HepG2 (cell line): Measurements from ENCODE around the gene PRAMEF27. TPM values are rescaled to one million over a fixed set of nuclear protein-coding genes. Genes with fewer than 3 reads are reported as not detected.
"Not testable (repeated sequence)": the region's sequence is repeated elsewhere in the genome, so short reads cannot be mapped to it uniquely, and the experiment has no call there.

Source experiments
- ATAC-seq: fragments of 200-7000 bp; cut with Tn5 transposase; 3 replicates; pipeline ENCODE4 v1.9.1; 2020; ENCODE audit warnings: mild to moderate bottlenecking, moderate library complexity
- Bru-seq: library from RNA; stranded (reverse); fragments of 400-500 nt; gene quantifications from one replicate; lab custom pipeline; 2021; lab: Mats Ljungman, UMichigan
- BruChase-seq, 2 experiments: library from RNA; stranded (reverse); fragments of 400-500 nt; gene quantifications; one replicate each; lab custom pipeline; 2021; lab: Mats Ljungman, UMichigan
- BruUV-seq: library from RNA; stranded (reverse); fragments of 400-500 nt; replicated peaks from 2 replicates; lab custom pipeline; 2021; lab: Mats Ljungman, UMichigan
- CTCF ChIA-PET: fragments of 300-600 bp; formaldehyde crosslinking; extraction: SDS; loops from one replicate; lab custom pipeline; 2021; ENCODE audit warnings: low total read pairs, inconsistent platforms, low intra/inter-chr PET ratio; lab: Yijun Ruan, JAX
- POLR2A ChIA-PET: fragments of 350-600 bp; sonication (Branson Sonifier 250); formaldehyde crosslinking; loops from one replicate; lab custom pipeline; 2020; ENCODE audit warnings: antibody characterized with exemption, inconsistent platforms; lab: Yijun Ruan, JAX
- DNase-seq: peaks from one replicate; pipeline ENCODE4 v3.0.0-alpha.2; 2015; ENCODE audit warnings: low spot score
- FAIRE-seq: peaks from 3 replicates; lab custom pipeline; 2011; peaks lifted over from hg19 to GRCh38; lab: Jason Lieb, UNC
- H2AFZ ChIP-seq: one replicate; pipeline ENCODE4 v1.6.1; 2011; ENCODE audit warnings: low read length, inconsistent platforms
- H3K27ac ChIP-seq: fragments of 300-600 bp; 3 replicates; pipeline ENCODE4 v1.8.0; 2011; ENCODE audit warnings: mixed run types, mild to moderate bottlenecking, mixed read lengths, low read length, inconsistent platforms; ENCODE audit not compliant: insufficient read depth; ENCODE audit errors: extremely low read length
- H3K27me3 ChIP-seq, 2 experiments: fragments of 200-600 bp in 1 of 2; 2 replicates in 1 of 2; 3 replicates in 1 of 2; pipeline versions ENCODE4 v1.6.0 to v1.8.0; 2011; ENCODE audit warnings: low read length in 2 of 2, mild to moderate bottlenecking in 2 of 2, moderate library complexity in 2 of 2, inconsistent platforms in 1 of 2; ENCODE audit not compliant: insufficient read depth in 2 of 2, control insufficient read depth in 1 of 2
- H3K36me3 ChIP-seq, 2 experiments: fragments of 200-600 bp in 1 of 2; replicated peaks in 1 of 2; 2 replicates in 1 of 2; 3 replicates in 1 of 2; pipeline versions ENCODE4 v1.5.1 to v1.8.0; 2011; ENCODE audit warnings: low read length in 2 of 2, inconsistent platforms in 1 of 2; ENCODE audit not compliant: insufficient read depth in 2 of 2, control insufficient read depth in 1 of 2
- H3K4me1 ChIP-seq: 2 replicates; pipeline ENCODE4 v1.5.1; 2012; ENCODE audit warnings: low read length, inconsistent platforms; ENCODE audit not compliant: insufficient read depth
- H3K4me2 ChIP-seq: 2 replicates; pipeline ENCODE4 v1.6.0; 2011; ENCODE audit warnings: low read depth, low read length, inconsistent platforms
- H3K4me3 ChIP-seq, 3 experiments: fragments of 200-600 bp in 1 of 3; sonication (generic), shearing (Covaris generic) in 1 of 3; replicated peaks in 1 of 3; 2 replicates each; pipeline ENCODE4 v1.5.1; 2011 to 2016; ENCODE audit warnings: low read length in 3 of 3, inconsistent platforms in 2 of 3, low read depth in 2 of 3, mild to moderate bottlenecking in 2 of 3, control low read depth in 1 of 3, mixed read lengths in 1 of 3; ENCODE audit not compliant: insufficient read depth in 1 of 3
- H3K79me2 ChIP-seq: one replicate; pipeline ENCODE4 v1.6.1; 2011; ENCODE audit warnings: low read length, inconsistent platforms; ENCODE audit not compliant: insufficient read depth
- H3K9ac ChIP-seq: 2 replicates; pipeline ENCODE4 v1.6.0; 2011; ENCODE audit warnings: mild to moderate bottlenecking, low read depth, low read length, inconsistent platforms; ENCODE audit not compliant: insufficient read depth
- H3K9me3 ChIP-seq: 2 replicates; pipeline ENCODE4 v1.5.1; 2012; ENCODE audit warnings: mild to moderate bottlenecking, low read length
- H4K20me1 ChIP-seq: 2 replicates; pipeline ENCODE4 v1.6.0; 2011; ENCODE audit warnings: inconsistent platforms, mild to moderate bottlenecking, low read length, moderate library complexity; ENCODE audit not compliant: insufficient read depth
- WGBS: methylation state at CpG from one replicate; pipeline ENCODE4 v1.1.6; 2017; ENCODE audit warnings: low lambda C conversion rate; 5-methylcytosine and 5-hydroxymethylcytosine counted together
- in situ Hi-C: cut with HindIII; loops from 2 replicates; pipeline ENCODE4 v1.10.0; 2017; ENCODE audit warnings: low pct_unique_long_range_greater_than_20kb; ENCODE audit not compliant: extremely low pct_ligation_motif_present
- intact Hi-C: fragments of 100-400 bp; cut with micrococcal nuclease; formaldehyde crosslinking; loops from one replicate; pipeline ENCODE4 v1.10.0; 2022; ENCODE audit not compliant: unreplicated experiment
- long read RNA-seq, 2 experiments: library from RNA in 1 of 2; library from polyadenylated mRNA in 1 of 2; stranded (forward) in 1 of 2; unstranded in 1 of 2; transcript quantifications; one replicate each; pipeline ENCODE4 v2.0.0, GENCODE V29; 2019 to 2022
- polyA minus RNA-seq, 3 experiments: library from RNA; depleted of rRNA, polyadenylated mRNA; stranded (reverse); fragments of >200 nt; gene quantifications; 2 replicates each; pipeline ENCODE4 v1.2.3, GENCODE V29; 2011; ENCODE audit warnings: low replicate concordance in 1 of 3
- polyA plus RNA-seq, 8 experiments: library from polyadenylated mRNA; depleted of rRNA in 3 of 8; stranded (reverse) in 7 of 8; unstranded in 1 of 8; fragments of >200 nt; fragmentation: Illumina TruSeq in 4 of 8; extraction: Trizol in 4 of 8; gene quantifications; 2 replicates each; pipeline versions ENCODE4 v1.2.1 to v1.2.3, GENCODE V29; 2011 to 2016; ENCODE audit warnings: low read depth in 4 of 8, missing spikeins in 1 of 8, mixed read lengths in 1 of 8; ENCODE audit not compliant: insufficient read depth in 1 of 8
- total RNA-seq, 5 experiments: library from RNA; depleted of rRNA; stranded (reverse); fragments of >200 nt; fragmentation: Illumina TruSeq; extraction: Trizol; gene quantifications; 2 replicates each; pipeline ENCODE4 v1.2.3, GENCODE V29; 2016; ENCODE audit warnings: low read depth in 1 of 5

Gene PRAMEF27
- total RNA-seq (2016; rRNA removed; fragmentation: Illumina TruSeq; extraction: Trizol) (not detected in 2 replicates), polyA plus RNA-seq (2011; rRNA removed) (not detected in 2 replicates), polyA minus RNA-seq (2011; rRNA and poly(A)+ RNA removed; ENCODE audit: low replicate concordance) (not detected in 2 replicates), Bru-seq, nascent RNA (not detected), BruChase-seq, experiment 1, labeled RNA remaining after a 6-hour chase (not detected), BruChase-seq, experiment 2, labeled RNA remaining after a 2-hour chase (not detected)
- not detected in 2 replicates for total RNA-seq (2016; cell fraction: cytosol; rRNA removed; fragmentation: Illumina TruSeq; extraction: Trizol; ENCODE audit: low read depth)
- total RNA-seq (2016; cell fraction: insoluble cytoplasmic fraction; rRNA removed; fragmentation: Illumina TruSeq; extraction: Trizol): not detected in 2 replicates
- total RNA-seq (2016; cell fraction: membrane; rRNA removed; fragmentation: Illumina TruSeq; extraction: Trizol): not detected in 2 replicates
- not detected in 2 replicates for total RNA-seq (2016; cell fraction: nucleus; rRNA removed; fragmentation: Illumina TruSeq; extraction: Trizol)
- polyA plus RNA-seq (2011; cell fraction: cytosol; rRNA removed): not detected in 2 replicates
- not detected in 2 replicates for polyA plus RNA-seq (2011; cell fraction: nucleus; rRNA removed)
- not detected in 2 replicates for polyA plus RNA-seq (2012)
- polyA plus RNA-seq (2016; cell fraction: cytosol; fragmentation: Illumina TruSeq; extraction: Trizol; ENCODE audit: low read depth): not detected in 2 replicates
- polyA plus RNA-seq (2016; cell fraction: insoluble cytoplasmic fraction; fragmentation: Illumina TruSeq; extraction: Trizol; ENCODE audit: low read depth): not detected in 2 replicates
- not detected in 2 replicates for polyA plus RNA-seq (2016; cell fraction: membrane; fragmentation: Illumina TruSeq; extraction: Trizol; ENCODE audit: low read depth)
- polyA plus RNA-seq (2016; cell fraction: nucleus; fragmentation: Illumina TruSeq; extraction: Trizol; ENCODE audit: insufficient read depth, low read depth): not detected in 2 replicates
- not detected in 2 replicates for polyA minus RNA-seq (2011; cell fraction: cytosol; rRNA and poly(A)+ RNA removed)
- polyA minus RNA-seq (2011; cell fraction: nucleus; rRNA and poly(A)+ RNA removed): not detected in 2 replicates
- long read RNA-seq, experiment 1: 0 reads
- long read RNA-seq, experiment 2: 0 reads

DNA sequence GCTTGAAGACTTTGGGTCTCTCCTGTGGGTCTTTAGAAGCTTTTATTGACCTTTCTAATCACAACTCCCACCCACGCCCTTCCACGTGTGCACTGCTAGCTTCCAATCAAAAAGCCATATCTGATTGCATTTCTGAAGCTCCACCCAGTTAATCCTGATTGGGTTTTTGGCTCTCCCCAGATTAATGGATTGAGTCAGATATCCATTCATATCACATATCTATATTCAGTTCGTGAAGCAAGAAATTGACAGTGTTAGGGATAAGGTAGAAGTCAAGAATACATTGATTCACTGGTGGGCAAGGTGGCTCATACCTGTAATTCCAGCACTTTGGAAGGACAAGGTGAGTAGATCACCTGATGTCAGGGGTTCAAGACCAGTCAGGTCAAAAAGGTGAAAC is at the start of gene PRAMEF27:
TSS of gene PRAMEF27 (minus strand) at position 101 of the 400 bp plus-strand sequence. CDS start 2,916 bp downstream, outside the sequence.
- H3K27me3 ChIP-seq, H4K20me1 ChIP-seq, BruUV-seq, H3K79me2 ChIP-seq, intact Hi-C loops, H2AFZ ChIP-seq, H3K4me3 ChIP-seq, in situ Hi-C loops, H3K9me3 ChIP-seq, FAIRE-seq, H3K36me3 ChIP-seq, ATAC-seq, DNase-seq, CTCF ChIA-PET, H3K4me1 ChIP-seq, H3K4me2 ChIP-seq, POLR2A ChIA-PET, H3K9ac ChIP-seq, H3K27ac ChIP-seq: not testable (repeated sequence)
- WGBS: 4% methylated on average over 3 of the region's 3 CpGs

DNA sequence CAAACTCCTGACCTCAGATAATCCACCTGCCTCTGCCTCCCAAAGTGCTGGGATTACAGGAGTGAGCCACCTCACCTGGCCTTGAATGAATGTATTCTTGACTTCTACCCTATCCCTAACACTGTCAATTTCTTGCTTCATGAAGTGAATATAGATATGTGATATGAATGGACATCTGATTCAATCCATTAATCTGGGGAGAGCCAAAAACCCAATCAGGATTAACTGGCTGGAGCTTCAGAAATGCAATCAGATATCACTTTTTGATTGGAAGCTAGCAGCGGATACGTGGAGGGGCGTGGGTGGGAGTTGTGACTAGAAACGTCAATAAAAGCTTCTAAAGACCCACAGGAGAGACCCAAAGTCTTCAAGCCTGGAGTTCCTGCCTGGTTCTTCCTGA is 14.1 kb upstream of the PRAMEF27 start, which contains the start of gene PRAMEF25:
TSS of gene PRAMEF25 (plus strand) at position 301 of the 400 bp plus-strand sequence. CDS start 2,920 bp downstream, outside the sequence.
- H3K36me3 ChIP-seq, H3K27ac ChIP-seq, H3K9ac ChIP-seq, H3K4me3 ChIP-seq, FAIRE-seq, H3K9me3 ChIP-seq, H3K79me2 ChIP-seq, in situ Hi-C loops, intact Hi-C loops, CTCF ChIA-PET, BruUV-seq, H3K4me2 ChIP-seq, H3K4me1 ChIP-seq, H4K20me1 ChIP-seq, ATAC-seq, H2AFZ ChIP-seq, POLR2A ChIA-PET, H3K27me3 ChIP-seq, DNase-seq: not testable (repeated sequence)
- no CpG with 5 or more reads among the region's 4 CpGs for WGBS

DNA sequence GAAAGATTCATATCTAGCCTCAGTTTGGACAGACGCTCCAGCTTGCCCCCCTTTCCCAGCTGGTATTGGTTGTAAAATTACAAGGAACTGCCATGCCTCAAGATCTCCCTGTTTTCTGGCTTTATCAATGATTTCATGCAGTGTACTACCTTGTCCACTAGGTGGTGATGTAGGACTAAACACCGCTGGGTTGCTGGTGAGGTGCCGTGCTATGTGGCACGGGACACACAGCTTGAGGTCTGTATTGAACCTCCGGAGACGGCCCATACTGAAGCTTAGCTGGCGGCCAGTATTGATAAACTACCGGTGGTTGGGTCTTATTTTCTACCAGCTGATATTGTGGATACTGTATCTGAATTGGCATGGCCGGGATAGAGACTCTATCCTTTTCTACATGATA is 36.5 kb downstream of the PRAMEF27 start:
- DNase-seq, ATAC-seq, H3K79me2 ChIP-seq, H4K20me1 ChIP-seq, FAIRE-seq, H3K4me2 ChIP-seq, H3K9ac ChIP-seq, in situ Hi-C loops, H3K27ac ChIP-seq, H2AFZ ChIP-seq, H3K4me3 ChIP-seq, BruUV-seq, H3K4me1 ChIP-seq, CTCF ChIA-PET, POLR2A ChIA-PET, H3K9me3 ChIP-seq, H3K36me3 ChIP-seq, intact Hi-C loops, H3K27me3 ChIP-seq: not testable (repeated sequence)
- no CpG with 5 or more reads among the region's 9 CpGs for WGBS
